Prostate gland (tissue), 2 donors: ENCODE measurements around the gene HCFC1R1.

ENCODE experiments used
- CTCF ChIP-seq, 4 experiments: fragments of 200-600 bp in 2 of 4; fragments of 450-650 bp in 2 of 4; sonication (generic) in 2 of 4; IDR thresholded peaks; 1 replicate in 3 of 4; 2 replicates in 1 of 4; pipeline ENCODE4 v1.5.1; 2016 to 2019; ENCODE audit warnings: antibody characterized with exemption in 4 of 4, mild to moderate bottlenecking in 2 of 4, moderate library complexity in 2 of 4
- POLR2AphosphoS5 ChIP-seq: sonication (generic); formaldehyde crosslinking; IDR thresholded peaks from one replicate; pipeline ENCODE4 v1.6.1; 2017; ENCODE audit warnings: antibody characterized with exemption

- TF ChIP-seq CTCF (IDR thresholded peaks at IDR 0.05) (no peak), POLR2AphosphoS5 (peak; percentile 40)
Observed at GRCh38 chr16:3038256-3038655, 14.5 kb upstream of the HCFC1R1 start.
